Mucosa of descending colon (tissue), 3 donors: Measurements from ENCODE around the gene MAST4. TPM values are rescaled to one million over a fixed set of nuclear protein-coding genes. Genes with fewer than 3 reads are reported as not detected.

ENCODE experiments used
- ATAC-seq: fragments of 200-7000 bp; cut with Tn5 transposase; one replicate; pipeline ENCODE4 v1.9.1; 2020; ENCODE audit warnings: mild to moderate bottlenecking, moderate library complexity
- DNase-seq, 3 donors: peaks; one replicate each; pipeline ENCODE4 v3.0.0-alpha.2; 2020
- H3K36me3 ChIP-seq: fragments of 200-600 bp; one replicate; pipeline ENCODE4 v1.8.0; 2021; ENCODE audit warnings: low read depth, mild to moderate bottlenecking
- H3K4me1 ChIP-seq: fragments of 200-600 bp; one replicate; pipeline ENCODE4 v1.8.0; 2021; ENCODE audit warnings: low read depth, mild to moderate bottlenecking
- H3K4me3 ChIP-seq: fragments of 200-600 bp; one replicate; pipeline ENCODE4 v1.8.0; 2021; ENCODE audit warnings: mild to moderate bottlenecking
- H3K9me3 ChIP-seq: fragments of 200-600 bp; one replicate; pipeline ENCODE4 v1.8.0; 2021; ENCODE audit warnings: mild to moderate bottlenecking
- CTCF ChIP-seq: fragments of 200-600 bp; IDR thresholded peaks from one replicate; pipeline ENCODE4 v1.8.0; 2022; ENCODE audit warnings: antibody characterized with exemption, mild to moderate bottlenecking
- intact Hi-C, 2 donors: fragments of 100-400 bp; cut with DNase I in 1 of 2; cut with micrococcal nuclease in 1 of 2; formaldehyde crosslinking; loops; one replicate each; pipeline versions ENCODE4 v1.11.0 to v1.11.1; 2022; cut with DNase I, micrococcal nuclease
- total RNA-seq, 3 donors: library from RNA; stranded (reverse); fragmentation: NEBNext Ultra II Directional in 2 of 3; extraction: Animal tissue kit (Norgen Biotek cat#: 25700) in 2 of 3; gene quantifications; one replicate each; pipeline versions ENCODE4 v1.2.1 to v1.2.4, GENCODE V29; 2021 to 2023
- donor health status: DM: no; HTN: no; CAD: no; lungs with moderate emphysema.
- donor health status: DM: no; HTN: no; CAD: no.
- donor health status: DM: no; HTN: yes; CAD: no.

Gene MAST4
- total RNA-seq, 3 donors from 2014 or later: 16.2 to 34.0 (median 22.5) TPM

- TF ChIP-seq CTCF: no peak
- ATAC-seq (no peak), DNase-seq (no peak)
- intact Hi-C loops: no loop called here
- no peaks in the 10 kb centered on the region for H3K36me3 ChIP-seq
- no peaks in the 10 kb centered on the region for H3K9me3 ChIP-seq
- no peak overlapping the region for H3K4me3 ChIP-seq
- H3K4me1 ChIP-seq: no peaks in the 10 kb centered on the region
These were observed 356.0 kb downstream of the MAST4 start for GRCh38 chr5:66952153-66952552.

GRCh38 chr5:66956439-66956838 is 360.2 kb downstream of the MAST4 start:
- no peaks in the 10 kb centered on the region for H3K9me3 ChIP-seq
- no peak overlapping the region for H3K4me3 ChIP-seq
- no peak for TF ChIP-seq CTCF
- intact Hi-C loops: no loop called here
- no peaks in the 10 kb centered on the region for H3K36me3 ChIP-seq
- DNase-seq (no peak), ATAC-seq (no peak)
- peaks cover 13% of the 10 kb centered on the region for H3K4me1 ChIP-seq

GRCh38 chr5:66958201-66958979 is 362.2 kb downstream of the MAST4 start:
- intact Hi-C loops: no loop called here
- H3K4me1 ChIP-seq: peaks cover 15% of the 10 kb centered on the region
- ATAC-seq: no peak
- no peak overlapping the region for H3K4me3 ChIP-seq
- H3K9me3 ChIP-seq: no peaks in the 10 kb centered on the region
- no peak for DNase-seq
- no peaks in the 10 kb centered on the region for H3K36me3 ChIP-seq
- TF ChIP-seq CTCF: no peak

GRCh38 chr5:66958980-66959641 is 362.9 kb downstream of the MAST4 start:
- TF ChIP-seq CTCF: no peak
- DNase-seq (no peak), ATAC-seq (peak; percentile 38)
- H3K36me3 ChIP-seq: no peaks in the 10 kb centered on the region
- H3K4me1 ChIP-seq: peaks cover 15% of the 10 kb centered on the region
- intact Hi-C loops: no loop called here
- H3K9me3 ChIP-seq: no peaks in the 10 kb centered on the region
- H3K4me3 ChIP-seq: no peak overlapping the region

- intact Hi-C loops: no loop called here
- DNase-seq: no peak
- Histone ChIP-seq H3K4me3 (no peak overlapping the region), H3K36me3 (no peaks in the 10 kb centered on the region), H3K9me3 (no peaks in the 10 kb centered on the region), H3K4me1 (peaks cover 15% of the 10 kb centered on the region)
- no peak for TF ChIP-seq CTCF
- ATAC-seq: no peak
These were observed 363.5 kb downstream of the MAST4 start for GRCh38 chr5:66959653-66960052.
